ENCODE results near the gene PCLO.

GRCh38 chr7:82821037-82821436 is 341.6 kb downstream of the PCLO start:
- no peak for TF ChIP-seq CTCF (conservative IDR thresholded peaks at IDR 0.05 in 1 of 2, IDR thresholded peaks at IDR 0.05 in 1 of 2; ENCODE audit: extremely low read depth in 1 of 2, insufficient read depth in 1 of 2, low read depth in 1 of 2, low read length in 2 of 2)
- TF ChIP-seq EZH2 (IDR thresholded peaks at IDR 0.05; ENCODE audit: borderline replicate concordance, low read length): no peak

All from mammary epithelial cell (primary cell).